GM10266 (cell line): ENCODE results near the gene IFNGR2.
A peak's percentile ranks its signal among the peaks of the same experiment; 100 is the strongest.
"Not testable (repeated sequence)": the region's sequence is repeated elsewhere in the genome, so short reads cannot be mapped to it uniquely, and the experiment has no call there.

Experiments used
- DNase-seq: peaks from one replicate; pipeline ENCODE4 v3.0.0; 2012; ENCODE audit errors: extremely low spot score
- CTCF ChIP-seq: IDR thresholded peaks from 2 replicates; pipeline ENCODE4 v1.5.1; 2012; ENCODE audit warnings: mild to moderate bottlenecking, low read depth; ENCODE audit not compliant: control insufficient read depth, insufficient read depth; ENCODE audit errors: missing control alignments

The IFNGR2 gene

GRCh38 chr21:33377221-33377920 is 25.8 kb upstream of the IFNGR2 start:
- no peak for TF ChIP-seq CTCF
- DNase-seq: no peak

GRCh38 chr21:33378081-33378480 is 25.1 kb upstream of the IFNGR2 start:
- no peak for DNase-seq
- no peak for TF ChIP-seq CTCF

DNA sequence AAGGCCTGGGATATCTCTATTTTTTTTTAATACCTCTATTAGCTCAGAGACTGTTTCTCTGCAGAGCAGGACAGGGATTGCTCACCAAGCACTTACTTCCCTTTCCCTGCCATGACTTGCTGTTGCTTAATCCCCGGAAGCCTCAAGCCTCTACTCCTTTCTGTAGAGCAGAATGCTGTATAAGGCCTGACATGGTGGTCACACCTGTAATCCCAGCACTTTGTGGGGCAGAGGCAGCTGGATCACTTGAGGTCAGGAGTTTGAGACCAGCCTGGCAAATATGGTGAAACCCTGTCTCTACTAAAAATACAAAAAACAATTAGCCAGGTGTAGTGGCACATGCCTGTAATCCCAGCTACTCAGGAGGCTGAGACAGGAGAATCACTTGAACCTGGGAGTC is 23.3 kb upstream of the IFNGR2 start:
- not testable (repeated sequence) for DNase-seq

DNA sequence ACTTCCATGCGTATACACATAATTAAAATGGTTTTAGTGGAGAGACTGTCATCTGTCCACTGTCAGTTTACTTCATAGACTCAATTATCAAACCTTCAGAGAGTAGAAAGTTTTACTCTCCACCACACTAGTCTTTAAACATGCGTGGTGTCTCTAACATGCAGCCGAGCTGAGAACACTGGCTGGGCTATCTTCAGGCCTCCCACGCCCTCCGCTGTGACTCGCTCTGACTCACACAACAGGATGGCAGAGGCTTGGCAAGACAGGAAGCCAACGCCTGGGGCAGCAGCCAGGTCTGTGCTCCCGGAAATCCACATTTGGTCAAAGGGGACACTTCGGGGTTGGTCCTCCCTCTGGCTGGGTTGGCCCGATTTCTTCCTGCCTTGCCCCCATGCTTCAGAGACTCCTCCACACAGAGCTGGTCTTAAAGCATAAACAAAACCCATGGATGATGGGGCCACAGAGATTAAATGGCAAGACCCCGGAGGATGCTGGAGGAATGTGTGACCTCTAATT is 22.7 kb upstream of the IFNGR2 start:
- peak; percentile 53 for DNase-seq
- TF ChIP-seq CTCF: no peak

DNA sequence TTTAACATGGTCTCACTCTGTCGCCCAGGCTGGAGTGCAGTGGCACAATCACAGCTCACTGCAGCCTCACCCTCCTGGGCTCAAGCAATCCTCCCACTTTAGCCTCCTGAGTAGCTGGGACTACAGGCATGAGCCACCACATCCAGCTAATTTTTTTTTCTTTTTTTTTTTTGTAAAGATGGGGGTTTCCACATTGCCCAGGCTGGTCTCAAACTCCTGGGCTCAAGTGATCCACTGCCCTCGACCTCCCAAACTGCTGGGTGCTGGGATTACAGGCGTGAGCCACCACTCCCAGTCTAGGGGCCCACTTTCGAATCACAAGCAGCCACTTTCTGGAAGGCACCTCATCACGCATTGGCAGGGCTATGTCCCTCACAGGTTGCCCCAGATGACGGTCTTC is 21.8 kb upstream of the IFNGR2 start:
- DNase-seq: not testable (repeated sequence)

DNA sequence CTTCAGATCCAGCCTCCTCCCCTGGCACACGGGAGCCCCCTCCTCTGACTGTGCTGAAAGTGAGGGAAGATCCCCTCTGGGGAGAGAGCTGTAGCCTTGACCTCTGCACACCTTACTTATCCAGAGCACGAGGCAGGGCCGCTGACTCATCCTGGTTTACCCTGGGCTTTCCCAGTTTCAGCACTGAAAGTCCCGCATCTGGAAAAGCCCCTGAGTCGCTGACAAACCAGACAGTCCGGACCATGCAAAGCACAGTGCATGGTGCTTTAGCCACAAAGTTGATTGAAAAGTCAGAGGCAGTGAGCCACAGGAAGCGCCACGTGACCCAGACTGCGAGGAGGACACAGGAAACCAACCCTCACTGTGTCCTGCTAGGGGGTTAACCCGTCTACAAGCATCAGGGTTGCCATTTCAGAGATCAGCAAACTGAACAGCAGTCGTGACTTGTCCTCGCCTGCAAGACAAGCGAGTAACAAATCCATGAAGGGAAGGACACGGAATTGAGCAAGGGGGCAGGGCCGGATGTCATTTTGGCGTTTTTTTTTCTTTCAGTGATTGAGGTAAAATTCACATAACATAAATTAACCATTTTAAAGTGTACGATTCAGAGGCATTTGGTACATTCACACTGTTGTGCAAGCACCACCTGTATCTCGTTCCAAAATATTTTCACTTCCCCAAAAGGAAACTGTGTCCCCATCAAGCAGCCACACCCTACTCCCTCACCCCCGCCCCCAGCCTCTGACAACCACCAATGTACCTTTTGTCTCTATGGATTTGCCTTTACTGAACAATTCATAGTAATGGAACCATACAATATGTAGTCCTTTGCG is 19.9 kb upstream of the IFNGR2 start:
- TF ChIP-seq CTCF: no peak

DNA sequence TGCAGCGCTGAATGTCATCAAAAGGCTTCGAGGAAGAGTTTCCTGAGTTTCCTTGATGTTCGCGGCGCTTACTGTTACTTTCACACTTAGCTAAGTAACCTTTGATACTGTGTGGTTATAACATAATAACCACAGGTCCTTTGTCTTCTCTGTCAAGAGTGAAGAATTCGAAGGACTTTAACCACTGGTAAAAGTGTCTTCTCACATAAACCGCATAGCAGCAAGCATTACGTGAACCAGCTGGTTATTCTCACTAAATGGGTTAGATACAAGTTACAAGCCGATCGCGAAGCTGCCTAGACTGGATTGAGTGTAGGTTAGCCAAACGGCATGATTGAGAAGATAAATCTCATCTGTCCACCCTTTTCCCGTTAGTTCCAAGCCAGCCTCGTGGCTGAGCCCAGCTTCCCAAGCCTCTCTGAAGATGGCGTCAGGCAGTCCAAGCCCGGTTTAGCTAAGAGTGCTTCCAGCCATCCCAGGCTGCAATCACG is 18.3 kb upstream of the IFNGR2 start:
- DNase-seq: no peak
- no peak for TF ChIP-seq CTCF

More for the DNA sequence above, 19.9 kb upstream of the IFNGR2 start:
- DNase-seq: peak; percentile 67

GRCh38 chr21:33386222-33386784 is 16.9 kb upstream of the IFNGR2 start:
- TF ChIP-seq CTCF: no peak
- no peak for DNase-seq
